GM12878 (cell line): Measurements from ENCODE around the gene IGIP. TPM values are rescaled to one million over a fixed set of nuclear protein-coding genes. Genes with fewer than 3 reads are reported as not detected.

Source experiments
- ATAC-seq: fragments of 200-7000 bp; cut with Tn5 transposase; 3 replicates; pipeline ENCODE4 v1.9.1; 2020; ENCODE audit warnings: mild to moderate bottlenecking, moderate library complexity
- BruUV-seq: library from RNA; stranded (reverse); fragments of 400-500 nt; replicated peaks from 2 replicates; lab custom pipeline; 2021; lab: Mats Ljungman, UMichigan
- CTCF ChIA-PET: fragments of 300-600 bp; sonication (Branson Sonifier 250); formaldehyde crosslinking; extraction: SDS; loops from one replicate; lab custom pipeline; 2021; ENCODE audit warnings: inconsistent platforms; lab: Yijun Ruan, JAX
- POLR2A ChIA-PET: fragments of 350-600 bp; formaldehyde crosslinking; extraction: SDS; loops from one replicate; lab custom pipeline; 2021; ENCODE audit warnings: inconsistent platforms; lab: Charles Lee
- RAD21 ChIA-PET: fragments of 300-600 bp; sonication (Branson Sonifier 250); formaldehyde crosslinking; loops from one replicate; lab custom pipeline; 2023; ENCODE audit warnings: antibody characterized with exemption; ENCODE audit not compliant: unreplicated experiment; lab: Charles Lee
- SMC1A ChIA-PET: fragments of 300-600 bp; sonication (Branson Sonifier 250); formaldehyde crosslinking; loops from one replicate; lab custom pipeline; 2023; ENCODE audit not compliant: unreplicated experiment, uncharacterized antibody; lab: Charles Lee
- DNase-seq: peaks from one replicate; pipeline ENCODE4 v3.0.0-alpha.2; 2011; ENCODE audit warnings: low read depth, low spot score
- FAIRE-seq: peaks from 3 replicates; lab custom pipeline; 2011; peaks lifted over from hg19 to GRCh38; lab: Jason Lieb, UNC
- H2AFZ ChIP-seq: 2 replicates; pipeline ENCODE4 v1.6.0; 2011; ENCODE audit warnings: low read depth, low read length, control low read depth; ENCODE audit not compliant: control insufficient read depth
- H3K27ac ChIP-seq: 2 replicates; pipeline ENCODE4 v1.5.1; 2011; ENCODE audit warnings: control low read depth; ENCODE audit not compliant: control insufficient read depth, insufficient read depth
- H3K27me3 ChIP-seq, 2 experiments: replicated peaks in 1 of 2; 2 replicates each; pipeline versions ENCODE4 v1.6.0 to v1.6.1; 2011; ENCODE audit warnings: low read length in 1 of 2; ENCODE audit not compliant: control insufficient read depth in 2 of 2, insufficient read depth in 2 of 2
- H3K36me3 ChIP-seq, 2 experiments: 2 replicates each; pipeline ENCODE4 v1.5.1; 2011; ENCODE audit warnings: low read length in 1 of 2; ENCODE audit not compliant: control insufficient read depth in 2 of 2, insufficient read depth in 2 of 2
- H3K4me1 ChIP-seq: 2 replicates; pipeline ENCODE4 v1.6.1; 2011; ENCODE audit warnings: mild to moderate bottlenecking, low read length, moderate library complexity, mixed read lengths; ENCODE audit not compliant: control insufficient read depth, insufficient read depth
- H3K4me2 ChIP-seq: 2 replicates; pipeline ENCODE4 v1.6.0; 2011; ENCODE audit warnings: control low read depth; ENCODE audit not compliant: control insufficient read depth, insufficient read depth
- H3K4me3 ChIP-seq: fragments of 200-600 bp; sonication (generic); 2 replicates; pipeline ENCODE4 v1.5.1; 2016
- H3K79me2 ChIP-seq: 2 replicates; pipeline ENCODE4 v1.6.0; 2011; ENCODE audit warnings: low read length; ENCODE audit not compliant: control insufficient read depth, insufficient read depth
- H3K9ac ChIP-seq: 2 replicates; pipeline ENCODE4 v1.8.0; 2011; ENCODE audit warnings: low read length, control low read depth, mixed read lengths; ENCODE audit not compliant: control insufficient read depth, insufficient read depth
- H3K9me3 ChIP-seq: replicated peaks from 3 replicates; pipeline ENCODE4 v1.5.1; 2011; ENCODE audit warnings: mild to moderate bottlenecking, low read length; ENCODE audit not compliant: control insufficient read depth, insufficient read depth
- H4K20me1 ChIP-seq: 2 replicates; pipeline ENCODE4 v1.6.0; 2011; ENCODE audit not compliant: control insufficient read depth, insufficient read depth
- HDAC2 ChIP-seq: fragments of 200-600 bp; sonication (generic); IDR thresholded peaks from 2 replicates; pipeline ENCODE4 v1.6.1; 2017
- IRF5 ChIP-seq: fragments of 450-650 bp; IDR thresholded peaks from 2 replicates; pipeline ENCODE4 v1.6.1; 2017; ENCODE audit warnings: borderline replicate concordance
- SP1 ChIP-seq: IDR thresholded peaks from one replicate; pipeline ENCODE4 v1.6.1; 2011; ENCODE audit warnings: low read depth, low read length
- ZNF274 ChIP-seq: IDR thresholded peaks from one replicate; pipeline ENCODE4 v1.8.0; 2011; ENCODE audit not compliant: insufficient read length, insufficient read depth
- WGBS: methylation state at CpG from one replicate; pipeline ENCODE4 v1.1.6; 2016; ENCODE audit warnings: low lambda C conversion rate; ENCODE audit not compliant: insufficient replicate concordance, insufficient coverage; ENCODE audit errors: missing lambda C conversion rate; 5-methylcytosine and 5-hydroxymethylcytosine counted together
- in situ Hi-C: fragments of 300-500 bp; cut with MboI; formaldehyde crosslinking; loops from 9 replicates; pipeline ENCODE4 v1.14.3; 2018; ENCODE audit warnings: mixed read lengths
- intact Hi-C: fragments of 100-400 bp; cut with micrococcal nuclease; formaldehyde crosslinking; loops from one replicate; pipeline ENCODE4 v1.14.2; 2022; ENCODE audit not compliant: unreplicated experiment
- polyA plus RNA-seq, 11 experiments: library from polyadenylated mRNA; depleted of rRNA in 4 of 11; unstranded in 6 of 11; stranded (reverse) in 5 of 11; fragments of >200 nt; fragmentation: Nextera tagmentation in 4 of 11; fragmentation: Illumina TruSeq in 1 of 11; extraction: Ambion mirVana in 4 of 11; extraction: Trizol in 1 of 11; gene quantifications; 1 replicate in 1 of 11; 2 replicates in 10 of 11; pipeline versions ENCODE4 v1.2.1 to v1.2.3, GENCODE V29; 2011 to 2016; ENCODE audit warnings: inconsistent platforms in 2 of 11, missing spikeins in 2 of 11, low read depth in 1 of 11
- total RNA-seq, 4 experiments: library from RNA; depleted of rRNA in 3 of 4; stranded (reverse); fragments of >200 nt in 3 of 4; fragmentation: Illumina TruSeq in 1 of 4; extraction: Trizol in 1 of 4; gene quantifications; 2 replicates each; pipeline versions ENCODE4 v1.2.1 to v1.2.3, GENCODE V29; 2013 to 2021
- TF ChIP-seq, protein P1 (sequence below): IDR thresholded peaks from 2 replicates; pipeline ENCODE4 v1.6.1; 2011; ENCODE audit warnings: low read depth, low read length, improper control_type of control experiment, borderline replicate concordance

IGIP gene
- total and polyA plus RNA-seq, 10 of the 15 experiments (the other 5 are each of a cell fraction or from before 2014, with no cell fraction given): 0.58 to 3.3 (median 1.9) TPM

DNA sequence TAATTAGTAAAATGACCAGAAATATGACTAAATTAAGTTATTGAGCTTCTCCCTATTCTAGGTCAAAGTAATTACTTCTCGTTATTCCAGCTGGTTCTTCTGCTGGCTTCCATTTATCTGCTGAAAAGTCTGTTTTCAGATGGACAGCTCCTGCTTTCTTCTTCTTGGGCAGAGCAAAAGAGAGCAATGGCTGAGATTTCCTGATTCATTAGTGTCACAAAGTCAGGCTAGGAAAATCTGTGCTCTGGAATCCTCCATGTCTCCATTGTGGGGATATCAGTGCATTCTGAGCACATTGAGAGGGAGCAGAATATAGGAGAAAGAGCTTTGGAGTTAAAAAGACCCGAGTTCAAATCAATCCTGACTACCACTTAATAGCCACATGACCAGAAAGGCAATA is 48.9 kb upstream of the IGIP start (continued):
- TF ChIP-seq IRF5: no peak
- TF ChIP-seq ZNF274: no peak

- in situ Hi-C loops (loop anchor here (5.0 kb wide), 1 partner anchor 69 kb away; no protein-coding TSS in a partner anchor), intact Hi-C loops (no loop called here)
- WGBS: 5% methylated on average over 1 of the region's 1 CpG
- H4K20me1 ChIP-seq: no peaks in the 10 kb centered on the region
- H3K36me3 ChIP-seq: no peaks in the 10 kb centered on the region
- ChIA-PET CTCF (interaction anchor here (0.6 kb wide), 1 partner anchor 35 kb away, joined by 3 read pairs; no protein-coding TSS in a partner anchor), RAD21 (no interaction called here), POLR2A (no interaction called here), SMC1A (interaction anchor here (0.6 to 0.7 kb wide), 3 partner anchors 41 to 86 kb away, joined by 3 read pairs; no protein-coding TSS in a partner anchor)
- H3K79me2 ChIP-seq: no peaks in the 10 kb centered on the region
- no peak overlapping the region for H3K9ac ChIP-seq
- no peak overlapping the region for H3K4me3 ChIP-seq
- no peak for ATAC-seq
- no peak for FAIRE-seq
- H3K4me1 ChIP-seq: no peaks in the 10 kb centered on the region
- TF ChIP-seq, protein P1, sequence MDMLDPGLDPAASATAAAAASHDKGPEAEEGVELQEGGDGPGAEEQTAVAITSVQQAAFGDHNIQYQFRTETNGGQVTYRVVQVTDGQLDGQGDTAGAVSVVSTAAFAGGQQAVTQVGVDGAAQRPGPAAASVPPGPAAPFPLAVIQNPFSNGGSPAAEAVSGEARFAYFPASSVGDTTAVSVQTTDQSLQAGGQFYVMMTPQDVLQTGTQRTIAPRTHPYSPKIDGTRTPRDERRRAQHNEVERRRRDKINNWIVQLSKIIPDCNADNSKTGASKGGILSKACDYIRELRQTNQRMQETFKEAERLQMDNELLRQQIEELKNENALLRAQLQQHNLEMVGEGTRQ: no peak
- no peak for TF ChIP-seq HDAC2
- no peak for TF ChIP-seq SP1
- H3K27ac ChIP-seq: no peak overlapping the region
- no peaks in the 10 kb centered on the region for H3K9me3 ChIP-seq
- no peak overlapping the region for H3K4me2 ChIP-seq
- H3K27me3 ChIP-seq: peaks cover 0 to 7% of the 10 kb centered on the region in 2 experiments
- no peak overlapping the region for H2AFZ ChIP-seq
- BruUV-seq: no TSS peak
- DNase-seq: no peak
These were observed 42.6 kb upstream of the IGIP start for GRCh38 chr5:140083120-140083519.
